Mesodermal cell (in vitro differentiated cells): ENCODE data around the gene CHRDL2.
"Not testable (repeated sequence)": the region's sequence is repeated elsewhere in the genome, so short reads cannot be mapped to it uniquely, and the experiment has no call there.

ENCODE experiments used
- H3K27ac ChIP-seq: 2 replicates; pipeline ENCODE4 v1.7.0; 2013; ENCODE audit warnings: mild to moderate bottlenecking, low read depth, low read length, moderate library complexity; ENCODE audit not compliant: severe bottlenecking
- H3K36me3 ChIP-seq: 2 replicates; pipeline ENCODE4 v1.7.1; 2013; ENCODE audit warnings: mild to moderate bottlenecking, low read length, moderate library complexity; ENCODE audit not compliant: control insufficient read depth, insufficient read depth
- H3K4me1 ChIP-seq: one replicate; pipeline ENCODE4 v1.7.1; 2013; ENCODE audit warnings: mild to moderate bottlenecking, low read length; ENCODE audit not compliant: insufficient read depth, control insufficient read depth, poor library complexity, severe bottlenecking
- H3K4me3 ChIP-seq: 2 replicates; pipeline ENCODE4 v1.7.0; 2013; ENCODE audit warnings: low read length, control low read depth, mild to moderate bottlenecking; ENCODE audit not compliant: insufficient read depth, poor library complexity, severe bottlenecking; ENCODE audit errors: extremely low read depth
- H3K9me3 ChIP-seq: 2 replicates; pipeline ENCODE4 v1.7.1; 2013; ENCODE audit warnings: mild to moderate bottlenecking, low read length, moderate library complexity; ENCODE audit not compliant: control insufficient read depth
- WGBS, 2 experiments: methylation state at CpG; one replicate each; pipeline ENCODE4 v1.1.5; 2013; ENCODE audit warnings: missing lambda C conversion rate in 2 of 2; ENCODE audit not compliant: insufficient coverage in 2 of 2; 5-methylcytosine and 5-hydroxymethylcytosine counted together

Gene CHRDL2

DNA sequence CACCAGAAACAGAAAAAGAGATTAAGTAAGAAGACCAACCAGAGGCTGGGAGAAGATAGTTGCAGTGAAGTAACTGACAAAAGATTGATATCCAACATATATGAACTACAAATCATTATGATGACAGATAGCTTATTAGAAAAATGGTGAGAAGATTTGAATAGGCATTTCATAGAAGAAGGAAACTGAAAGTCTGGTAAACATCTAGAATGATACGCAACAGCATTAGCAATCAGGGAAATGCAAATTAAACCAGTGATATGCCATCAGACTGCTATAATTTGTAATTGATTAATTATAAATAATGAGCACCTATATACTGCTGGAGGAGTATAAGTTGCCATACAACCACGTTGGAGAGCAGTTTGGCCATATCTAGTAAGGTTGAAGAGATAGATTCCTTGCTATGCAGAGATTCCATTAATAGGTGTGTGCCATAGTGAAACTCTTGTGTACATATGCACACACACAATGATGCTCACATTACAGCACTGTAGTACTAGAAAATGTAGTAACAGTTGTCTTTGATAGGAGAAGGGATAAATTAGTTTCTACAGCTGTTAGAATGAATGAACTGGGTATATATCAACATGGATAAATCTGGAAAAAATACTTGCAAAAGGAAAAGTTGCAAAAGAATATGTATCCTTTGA lies 38.0 kb upstream of the CHRDL2 start:
- H3K9me3 ChIP-seq: no peaks in the 10 kb centered on the region
- no CpG with 5 or more reads among the region's 2 CpGs for WGBS, 2 experiments
- H3K4me3 ChIP-seq: no peak overlapping the region
- H3K4me1 ChIP-seq: no peaks in the 10 kb centered on the region
- H3K27ac ChIP-seq: no peak overlapping the region
- peaks cover 4% of the 10 kb centered on the region for H3K36me3 ChIP-seq

GRCh38 chr11:74768172-74768651 lies 37.0 kb upstream of the CHRDL2 start:
- H3K4me1 ChIP-seq, H3K36me3 ChIP-seq, H3K4me3 ChIP-seq, H3K27ac ChIP-seq, H3K9me3 ChIP-seq: not testable (repeated sequence)
- WGBS, 2 experiments: 87 to 100% methylated on average over 9 of the region's 9 CpGs

- WGBS, 2 experiments: no CpG with 5 or more reads among the region's 1 CpG
- Histone ChIP-seq H3K4me1 (no peaks in the 10 kb centered on the region), H3K27ac (no peak overlapping the region), H3K36me3 (peaks cover 14% of the 10 kb centered on the region), H3K9me3 (no peaks in the 10 kb centered on the region), H3K4me3 (no peak overlapping the region)
Observed at GRCh38 chr11:74766905-74767304, 35.7 kb upstream of the CHRDL2 start.

GRCh38 chr11:74756571-74756970 lies 25.3 kb upstream of the CHRDL2 start:
- Histone ChIP-seq H3K4me1 (peaks cover 8% of the 10 kb centered on the region), H3K4me3 (no peak overlapping the region), H3K36me3 (no peaks in the 10 kb centered on the region), H3K27ac (no peak overlapping the region), H3K9me3 (no peaks in the 10 kb centered on the region)
- WGBS, 2 experiments: 94 to 100% methylated on average over 1 of the region's 1 CpG

- Histone ChIP-seq H3K4me1 (peaks cover 8% of the 10 kb centered on the region), H3K4me3 (no peak overlapping the region), H3K9me3 (no peaks in the 10 kb centered on the region), H3K27ac (peak overlapping the region; percentile 11), H3K36me3 (no peaks in the 10 kb centered on the region)
- 80% methylated on average over 1 of the region's 1 CpG; no CpG with 5 or more reads in 1 of the 2 experiments for WGBS, 2 experiments
Observed at GRCh38 chr11:74755395-74755995, 24.3 kb upstream of the CHRDL2 start.

DNA sequence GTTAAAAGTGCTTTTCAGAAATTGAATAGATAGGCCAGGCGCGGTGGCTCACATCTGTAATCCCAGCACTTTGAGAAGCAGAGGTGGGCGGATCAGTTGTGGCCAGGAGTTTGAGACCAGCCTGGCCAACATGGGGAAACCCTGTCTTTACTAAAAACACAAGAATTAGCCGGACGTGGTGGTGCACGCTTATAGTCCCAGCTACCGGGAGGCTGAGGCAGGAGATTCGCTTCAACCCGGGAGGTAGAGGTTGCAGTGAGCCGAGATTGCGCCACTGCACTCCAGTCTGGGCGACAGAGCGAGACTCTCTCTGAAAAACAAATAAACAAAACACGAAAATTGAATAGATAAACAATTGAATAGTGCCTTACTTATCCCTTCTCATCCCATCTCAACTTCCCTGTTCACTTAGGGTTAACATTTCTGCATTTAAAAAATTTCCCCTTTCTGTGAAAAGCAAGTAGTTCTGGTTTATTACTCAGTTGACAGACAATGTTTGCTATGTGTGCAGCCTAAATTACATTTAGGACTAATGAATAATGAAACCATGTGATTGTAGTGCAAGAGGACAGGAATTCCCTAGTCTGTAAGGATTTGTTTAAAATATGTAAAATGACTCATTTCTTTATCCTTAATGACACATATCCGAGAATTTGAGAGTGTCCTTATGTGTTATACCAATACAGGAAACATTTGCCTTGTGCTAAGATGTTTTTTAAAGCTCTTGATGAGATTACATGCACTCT lies 23.5 kb upstream of the CHRDL2 start:
- Histone ChIP-seq H3K9me3 (no peaks in the 10 kb centered on the region), H3K4me1 (peaks cover 8% of the 10 kb centered on the region), H3K4me3 (no peak overlapping the region), H3K27ac (peak overlapping the region; percentile 30), H3K36me3 (no peaks in the 10 kb centered on the region)
- WGBS, 2 experiments: 67 to 90% methylated on average over 9 to 12 of the region's 15 CpGs

DNA sequence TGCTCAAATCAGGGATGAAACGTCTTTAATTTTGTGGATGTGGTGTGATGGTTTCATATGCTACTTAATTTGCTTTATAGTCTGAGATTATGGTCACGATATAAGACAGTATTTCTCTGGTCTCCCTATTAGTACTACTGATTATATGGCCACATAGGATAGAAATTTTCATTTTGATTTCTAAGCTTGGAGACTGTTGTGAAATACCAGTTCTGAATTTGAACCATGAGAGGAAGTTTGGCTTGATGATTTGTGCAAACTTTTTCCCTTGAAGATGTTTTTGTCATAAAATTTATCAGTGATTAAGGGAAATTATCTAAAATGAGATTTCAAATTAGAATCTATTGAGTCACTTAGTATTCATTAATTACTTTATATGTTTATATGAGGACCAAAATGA lies 20.1 kb upstream of the CHRDL2 start:
- WGBS, 2 experiments: 100% methylated on average over 1 of the region's 2 CpGs; no CpG with 5 or more reads in 1 of the 2 experiments
- Histone ChIP-seq H3K4me3 (no peak overlapping the region), H3K36me3 (no peaks in the 10 kb centered on the region), H3K27ac (no peak overlapping the region), H3K9me3 (no peaks in the 10 kb centered on the region), H3K4me1 (peaks cover 14% of the 10 kb centered on the region)

- WGBS, 2 experiments: 95 to 96% methylated on average over 8 to 9 of the region's 14 CpGs
- H3K4me1 ChIP-seq: not testable (repeated sequence)
Observed at GRCh38 chr11:74750598-74750997, 19.4 kb upstream of the CHRDL2 start.

DNA sequence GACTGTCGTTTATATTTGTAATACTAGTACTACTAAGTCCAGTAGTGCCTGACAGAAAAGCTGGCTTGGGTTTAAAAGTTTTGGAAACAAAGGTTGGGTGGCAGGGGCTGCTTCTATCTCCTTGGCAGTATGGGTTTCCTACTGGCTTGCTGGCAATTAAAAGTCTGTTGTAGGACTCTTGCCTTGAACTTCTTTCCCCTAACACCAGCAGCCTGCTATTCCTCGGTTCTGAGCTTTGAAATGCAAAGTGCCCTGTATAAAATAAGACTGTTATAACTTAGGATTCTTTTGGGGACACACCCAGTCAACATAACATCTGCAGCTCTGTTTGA lies 18.7 kb upstream of the CHRDL2 start:
- no peak overlapping the region for H3K27ac ChIP-seq
- no peaks in the 10 kb centered on the region for H3K36me3 ChIP-seq
- peaks cover 6% of the 10 kb centered on the region for H3K4me1 ChIP-seq
- 14 to 20% methylated on average over 1 of the region's 2 CpGs for WGBS, 2 experiments
- no peaks in the 10 kb centered on the region for H3K9me3 ChIP-seq
- peak overlapping the region; percentile 76 for H3K4me3 ChIP-seq

More at GRCh38 chr11:74750598-74750997, 19.4 kb upstream of the CHRDL2 start:
- H3K36me3 ChIP-seq, H3K9me3 ChIP-seq, H3K4me3 ChIP-seq, H3K27ac ChIP-seq: not testable (repeated sequence)

- H3K36me3 ChIP-seq: no peaks in the 10 kb centered on the region
- H3K9me3 ChIP-seq: no peaks in the 10 kb centered on the region
- H3K27ac ChIP-seq: peak overlapping the region; percentile 88
- H3K4me3 ChIP-seq: peak overlapping the region; percentile 76
- peaks cover 6% of the 10 kb centered on the region for H3K4me1 ChIP-seq
- WGBS, 2 experiments: 2% methylated on average over 28 to 42 of the region's 63 CpGs
Observed at GRCh38 chr11:74749127-74749964, 18.1 kb upstream of the CHRDL2 start.
